ENCODE measurements around the gene TBC1D8.

Gene TBC1D8

GRCh38 chr2:101026923-101027469 is 124.2 kb downstream of the TBC1D8 start:
- DNase-seq = no peak

- no peak for DNase-seq
Measured at GRCh38 chr2:101026253-101026701, 124.9 kb downstream of the TBC1D8 start.

GRCh38 chr2:101025561-101025960 is 125.6 kb downstream of the TBC1D8 start:
- no peak for DNase-seq

GRCh38 chr2:101023327-101024107 is 127.7 kb downstream of the TBC1D8 start:
- no peak for DNase-seq

GRCh38 chr2:101022221-101022620 is 129.0 kb downstream of the TBC1D8 start:
- no peak for DNase-seq

- DNase-seq = no peak
Measured at GRCh38 chr2:101018934-101019333, 132.2 kb downstream of the TBC1D8 start.

GRCh38 chr2:101017371-101017770 is 133.8 kb downstream of the TBC1D8 start:
- no peak for DNase-seq

- DNase-seq = no peak
Measured at GRCh38 chr2:101014264-101014857, 136.8 kb downstream of the TBC1D8 start.

GRCh38 chr2:101012706-101013181 is 138.4 kb downstream of the TBC1D8 start:
- DNase-seq = peak in 2 of 5 donors; percentile 22 to 37

GRCh38 chr2:101012054-101012705 is 139.0 kb downstream of the TBC1D8 start:
- DNase-seq = peak in 1 of 5 donors; percentile 22

GRCh38 chr2:101011152-101011551 is 140.0 kb downstream of the TBC1D8 start:
- DNase-seq = no peak

- no peak for DNase-seq
Measured at GRCh38 chr2:101007415-101008345, 143.5 kb downstream of the TBC1D8 start.

- no peak for DNase-seq
Measured at GRCh38 chr2:101006065-101006715, 145.0 kb downstream of the TBC1D8 start.

GRCh38 chr2:101004620-101005325 is 146.4 kb downstream of the TBC1D8 start:
- DNase-seq = no peak

GRCh38 chr2:101003278-101003775 is 147.9 kb downstream of the TBC1D8 start:
- DNase-seq = no peak

GRCh38 chr2:101002562-101003277 is 148.5 kb downstream of the TBC1D8 start:
- no peak for DNase-seq

GRCh38 chr2:101001691-101002561 is 149.3 kb downstream of the TBC1D8 start, which contains the start of gene RPL31:
TSS of gene RPL31 (plus strand) at chr2:101002289. CDS start at chr2:101002702, 413 bp downstream.
- DNase-seq = peak; percentile 92 to 97 (median 95)

- DNase-seq = no peak
Measured at GRCh38 chr2:100999995-101000394, 151.2 kb downstream of the TBC1D8 start.

GRCh38 chr2:100998235-100998573 is 153.0 kb downstream of the TBC1D8 start:
- DNase-seq = no peak

All from T-helper 1 cell (primary cell).